KOPT-K1 (cell line): Measurements from ENCODE around the gene EFNA3.

Experiments used
- H3K27ac ChIP-seq: fragments of 200-600 bp; sonication (generic); 2 replicates; pipeline ENCODE4 v1.5.1; 2016; ENCODE audit warnings: antibody characterized with exemption, mild to moderate bottlenecking, low read depth, low read length; ENCODE audit not compliant: poor library complexity, severe bottlenecking
- H3K36me3 ChIP-seq: fragments of 200-600 bp; sonication (generic); 2 replicates; pipeline ENCODE4 v1.5.1; 2017; ENCODE audit warnings: antibody characterized with exemption, mild to moderate bottlenecking, low read length, moderate library complexity; ENCODE audit not compliant: insufficient read depth
- H3K9me3 ChIP-seq: fragments of 200-600 bp; sonication (generic); 2 replicates; pipeline ENCODE4 v1.5.1; 2017; ENCODE audit warnings: antibody characterized with exemption, low read length, mild to moderate bottlenecking; ENCODE audit not compliant: insufficient read depth, poor library complexity, severe bottlenecking

EFNA3 gene

DNA sequence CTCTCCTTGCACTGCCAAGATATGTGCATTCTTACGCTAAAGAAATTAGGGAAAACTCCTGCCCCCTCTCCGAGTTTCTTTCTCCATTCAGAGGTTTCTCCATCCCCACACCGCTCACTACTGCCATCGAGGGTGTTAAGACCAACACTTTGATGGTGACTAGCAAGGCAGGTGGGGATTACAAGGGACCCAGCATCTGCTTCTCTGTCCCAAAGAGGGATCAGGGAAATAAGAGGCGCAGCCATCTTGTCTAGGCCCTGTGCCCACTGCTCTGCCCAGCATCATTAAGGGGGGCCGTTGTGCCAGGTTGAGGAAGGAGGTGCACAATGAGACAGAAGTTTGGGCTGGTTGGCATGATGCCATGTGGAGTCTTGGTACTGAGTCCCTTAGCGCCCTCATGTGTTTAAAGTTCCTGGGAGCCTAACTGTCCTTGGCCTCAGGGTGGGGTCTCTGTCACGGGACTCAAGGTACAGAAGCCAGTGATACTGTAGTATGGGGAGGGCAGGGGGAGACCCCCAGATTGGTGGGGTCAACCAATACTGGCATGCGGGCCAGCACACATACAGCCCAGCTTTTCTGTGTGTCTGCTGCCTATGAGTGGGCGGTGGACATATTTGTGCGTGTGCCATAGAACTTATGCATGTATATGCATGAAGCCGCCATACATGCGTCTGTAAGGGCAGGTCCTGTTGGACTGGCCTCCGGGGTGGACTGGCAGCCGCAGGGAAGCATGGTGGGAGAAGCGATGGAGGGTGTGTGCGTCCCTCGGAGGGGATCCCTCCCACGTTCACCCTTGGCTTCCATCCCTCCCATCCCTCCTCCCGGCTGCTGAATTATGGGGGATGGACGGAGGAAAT lies 5.5 kb downstream of the EFNA3 start:
- Histone ChIP-seq H3K36me3 (no peaks in the 10 kb centered on the region), H3K9me3 (no peaks in the 10 kb centered on the region), H3K27ac (no peak overlapping the region)

GRCh38 chr1:155084722-155085503 lies 6.3 kb downstream of the EFNA3 start:
- Histone ChIP-seq H3K9me3 (no peaks in the 10 kb centered on the region), H3K27ac (peak overlapping the region; percentile 73), H3K36me3 (no peaks in the 10 kb centered on the region)

DNA sequence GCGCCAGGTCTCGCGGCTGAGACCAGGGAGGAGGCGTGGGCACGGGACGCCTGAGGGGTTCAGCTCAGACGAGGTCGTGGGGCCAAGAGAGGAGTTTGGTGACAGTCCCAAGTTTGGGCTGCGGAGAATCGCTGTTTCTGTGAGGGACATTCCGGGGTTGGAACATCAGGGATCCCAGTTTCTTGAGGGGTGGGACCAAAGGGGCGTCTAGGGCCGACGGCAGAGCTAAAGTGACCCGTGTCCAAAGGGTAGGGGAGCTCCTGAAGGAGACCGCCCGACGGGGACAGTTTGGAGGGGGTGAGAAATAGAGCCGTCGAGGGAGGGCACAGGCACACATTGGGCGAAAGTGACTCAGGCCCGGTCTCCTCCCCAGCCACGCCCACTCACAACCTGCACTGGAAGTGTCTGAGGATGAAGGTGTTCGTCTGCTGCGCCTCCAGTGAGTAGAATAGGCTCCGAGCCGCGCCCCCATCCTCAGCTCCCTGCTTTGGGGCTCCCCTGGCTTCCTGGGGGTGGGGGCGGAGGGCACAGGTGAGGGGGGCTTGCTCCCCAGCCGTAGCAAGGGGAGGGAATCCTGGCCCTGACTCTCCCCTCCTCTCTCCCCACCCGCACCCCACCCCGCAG lies 7.0 kb downstream of the EFNA3 start:
- H3K9me3 ChIP-seq: no peaks in the 10 kb centered on the region
- peak overlapping the region; percentile 73 for H3K27ac ChIP-seq
- no peaks in the 10 kb centered on the region for H3K36me3 ChIP-seq

DNA sequence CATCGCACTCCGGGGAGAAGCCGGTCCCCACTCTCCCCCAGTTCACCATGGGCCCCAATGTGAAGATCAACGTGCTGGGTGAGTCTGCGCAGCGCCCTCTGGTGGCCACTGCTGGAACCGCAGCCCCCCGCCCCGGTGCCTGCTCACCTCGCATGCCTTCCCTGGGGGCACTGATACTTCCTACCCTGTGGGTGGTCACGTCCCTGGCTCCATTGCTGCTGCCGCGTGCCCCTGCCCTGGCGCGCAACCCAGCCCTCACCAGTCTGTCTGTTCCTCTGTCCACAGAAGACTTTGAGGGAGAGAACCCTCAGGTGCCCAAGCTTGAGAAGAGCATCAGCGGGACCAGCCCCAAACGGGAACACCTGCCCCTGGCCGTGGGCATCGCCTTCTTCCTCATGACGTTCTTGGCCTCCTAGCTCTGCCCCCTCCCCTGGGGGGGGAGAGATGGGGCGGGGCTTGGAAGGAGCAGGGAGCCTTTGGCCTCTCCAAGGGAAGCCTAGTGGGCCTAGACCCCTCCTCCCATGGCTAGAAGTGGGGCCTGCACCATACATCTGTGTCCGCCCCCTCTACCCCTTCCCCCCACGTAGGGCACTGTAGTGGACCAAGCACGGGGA lies 7.6 kb downstream of the EFNA3 start:
- H3K9me3 ChIP-seq: no peaks in the 10 kb centered on the region
- H3K36me3 ChIP-seq: no peaks in the 10 kb centered on the region
- no peak overlapping the region for H3K27ac ChIP-seq

- H3K27ac ChIP-seq: no peak overlapping the region
- H3K9me3 ChIP-seq: no peaks in the 10 kb centered on the region
- H3K36me3 ChIP-seq: no peaks in the 10 kb centered on the region
Observed at GRCh38 chr1:155086856-155087535, 8.4 kb downstream of the EFNA3 start.

DNA sequence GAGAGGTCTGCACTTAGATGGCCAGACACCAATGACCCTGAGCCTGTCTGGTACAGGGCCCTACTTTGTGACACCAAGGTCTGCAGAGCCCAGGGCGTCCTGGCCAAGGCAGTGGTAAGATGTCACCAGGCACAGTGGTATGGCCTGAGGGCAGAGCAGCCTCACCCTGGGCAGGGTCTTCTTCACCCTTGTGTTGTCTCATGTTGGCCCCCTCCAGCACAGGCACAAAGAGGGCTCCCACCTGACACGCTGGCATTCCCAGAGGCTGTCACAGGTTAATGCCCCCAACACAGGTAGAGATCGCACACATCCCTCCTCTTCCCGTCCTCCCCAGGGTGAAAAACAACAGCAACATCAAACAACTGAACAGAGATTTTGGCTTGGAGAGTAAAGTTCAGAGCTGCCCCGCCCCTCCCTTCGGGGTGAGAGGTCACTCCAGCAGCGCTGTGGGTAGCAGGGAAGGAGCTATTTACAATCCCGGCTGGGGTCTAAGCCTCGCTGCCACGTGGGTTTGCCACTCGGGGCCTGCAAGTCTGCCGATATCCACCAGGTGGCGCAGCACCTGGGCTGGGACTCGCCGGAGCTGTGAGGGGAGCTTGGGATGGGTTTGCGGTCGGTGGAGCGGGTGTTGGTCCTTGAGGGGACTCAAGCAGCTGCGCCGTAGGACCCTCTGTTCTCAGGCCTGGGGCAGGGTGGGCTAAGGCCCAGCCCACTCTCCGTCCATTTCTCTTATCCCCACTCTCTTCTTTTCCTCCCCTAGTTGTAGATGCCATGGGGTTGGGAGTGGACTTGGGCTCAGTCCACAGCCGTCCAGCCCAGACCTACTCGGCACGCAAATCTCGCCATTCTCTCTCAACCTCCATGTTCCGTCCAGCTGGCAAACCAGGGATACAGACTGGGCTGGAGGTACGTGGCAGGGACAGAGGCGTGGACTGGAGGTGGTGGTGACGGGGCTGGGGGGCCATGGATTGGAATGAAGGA lies 12.7 kb downstream of the EFNA3 start:
- H3K9me3 ChIP-seq: no peaks in the 10 kb centered on the region
- H3K27ac ChIP-seq: no peak overlapping the region
- no peaks in the 10 kb centered on the region for H3K36me3 ChIP-seq

- Histone ChIP-seq H3K36me3 (no peaks in the 10 kb centered on the region), H3K9me3 (no peaks in the 10 kb centered on the region), H3K27ac (no peak overlapping the region)
Observed at GRCh38 chr1:155092131-155092530, 13.5 kb downstream of the EFNA3 start.

- no peaks in the 10 kb centered on the region for H3K9me3 ChIP-seq
- H3K27ac ChIP-seq: no peak overlapping the region
- no peaks in the 10 kb centered on the region for H3K36me3 ChIP-seq
Observed at GRCh38 chr1:155092641-155093040, 14.0 kb downstream of the EFNA3 start.

DNA sequence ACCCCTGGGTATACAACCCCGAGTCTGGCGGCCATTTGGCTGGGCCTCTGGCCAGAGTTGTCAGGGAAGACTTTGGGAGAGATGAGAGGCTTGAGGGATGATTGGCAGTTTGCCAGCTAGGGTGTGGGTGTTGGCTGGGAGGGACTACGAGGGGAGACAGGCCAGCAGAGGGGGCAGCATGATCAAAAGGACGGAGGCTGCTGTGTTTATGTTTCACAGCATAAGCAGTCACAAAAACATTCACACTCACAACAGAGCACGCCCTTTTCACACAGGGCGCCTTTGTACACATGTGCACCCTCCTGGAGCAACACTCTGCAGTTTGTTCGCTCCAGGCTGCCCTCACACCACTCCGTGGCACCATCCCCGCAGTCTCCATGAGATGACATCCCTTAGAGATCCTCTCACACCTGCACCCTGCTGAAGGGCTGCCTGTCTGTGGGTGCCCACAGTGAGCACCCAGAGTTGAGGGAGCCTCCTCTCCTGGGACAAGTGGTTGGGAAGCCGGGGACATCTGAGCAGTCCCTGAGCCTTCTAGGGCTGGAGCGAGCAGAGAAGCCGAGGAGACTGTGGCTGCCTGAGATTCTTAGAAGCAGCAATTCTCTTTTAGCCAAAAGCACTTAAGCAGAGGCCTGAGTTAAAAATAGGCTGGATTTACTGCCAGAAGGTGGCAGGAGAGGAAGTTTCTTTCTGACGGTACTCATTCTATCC lies 15.4 kb downstream of the EFNA3 start:
- Histone ChIP-seq H3K9me3 (no peaks in the 10 kb centered on the region), H3K36me3 (no peaks in the 10 kb centered on the region), H3K27ac (no peak overlapping the region)

- Histone ChIP-seq H3K27ac (no peak overlapping the region), H3K9me3 (no peaks in the 10 kb centered on the region), H3K36me3 (no peaks in the 10 kb centered on the region)
Observed at GRCh38 chr1:155094622-155094948, 15.9 kb downstream of the EFNA3 start.

DNA sequence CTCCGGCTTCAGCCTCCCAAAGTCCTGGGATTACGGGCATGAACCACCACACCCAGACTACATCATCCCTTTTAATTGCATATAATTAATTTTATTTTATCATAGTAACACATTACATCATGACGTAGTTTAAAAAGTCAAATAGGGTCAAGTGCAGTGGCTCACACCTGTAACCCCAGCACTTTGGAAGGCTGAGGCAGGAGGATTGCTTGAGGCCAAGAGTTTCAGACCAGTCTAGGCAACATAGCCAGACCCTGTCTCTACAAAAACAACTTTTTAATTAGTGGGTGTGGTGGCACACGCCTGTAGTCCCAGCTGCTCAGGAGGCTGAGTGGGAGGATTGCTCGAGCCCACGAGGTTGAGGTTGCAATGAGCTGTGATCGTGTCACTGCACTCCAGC lies 20.7 kb downstream of the EFNA3 start:
- no peak overlapping the region for H3K27ac ChIP-seq
- H3K9me3 ChIP-seq: no peaks in the 10 kb centered on the region
- no peaks in the 10 kb centered on the region for H3K36me3 ChIP-seq

DNA sequence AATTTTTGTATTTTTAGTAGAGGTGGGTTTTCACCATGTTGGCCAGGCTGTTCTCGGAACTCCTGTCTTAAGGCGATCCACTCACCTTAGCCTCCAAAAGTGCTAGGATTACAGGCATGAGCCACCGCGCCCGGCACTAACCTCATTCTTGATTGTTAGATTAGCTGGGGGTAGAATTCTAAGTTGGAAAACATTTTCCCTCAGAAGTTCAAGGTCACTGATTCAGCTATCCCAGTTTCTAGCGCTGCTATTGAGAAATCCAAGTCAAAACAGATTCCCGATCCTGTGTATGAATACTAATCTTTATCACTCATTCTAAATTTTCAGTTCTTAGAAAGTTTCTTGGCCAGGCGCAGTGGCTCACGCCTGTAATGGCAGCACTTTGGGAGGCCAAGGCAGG lies 24.7 kb downstream of the EFNA3 start:
- Histone ChIP-seq H3K9me3 (no peaks in the 10 kb centered on the region), H3K27ac (no peak overlapping the region), H3K36me3 (no peaks in the 10 kb centered on the region)
